ENCODE data around the gene NCEH1.
"Not testable (repeated sequence)": the region's sequence is repeated elsewhere in the genome, so short reads cannot be mapped to it uniquely, and the experiment has no call there.

- TF ChIP-seq RARB (CRISPR knock-in tag; IDR thresholded peaks at IDR 0.05); SNAI2 (CRISPR knock-in tag; IDR thresholded peaks at IDR 0.05); ISL1 (CRISPR knock-in tag; IDR thresholded peaks at IDR 0.05); TCF4 (CRISPR knock-in tag; IDR thresholded peaks at IDR 0.05; ENCODE audit: borderline replicate concordance); PATZ1 (CRISPR knock-in tag; IDR thresholded peaks at IDR 0.05; ENCODE audit: borderline replicate concordance); ZNF8 (CRISPR knock-in tag; IDR thresholded peaks at IDR 0.05); ZFP3 (CRISPR knock-in tag; IDR thresholded peaks at IDR 0.05); CSRNP3 (CRISPR knock-in tag; IDR thresholded peaks at IDR 0.05): not testable (repeated sequence)
Measured at GRCh38 chr3:172702731-172703130, 8.1 kb downstream of the NCEH1 start.

Data from SK-N-SH treated with all-trans-retinoic acid at 6 μM for 48 hours (cell line).